Measurements from ENCODE around the gene VPS54. TPM values are rescaled to one million over a fixed set of nuclear protein-coding genes. Genes with fewer than 3 reads are reported as not detected.

The VPS54 gene
- 13.9 to 17.4 TPM (median 16.2 TPM) in 5 replicates for total RNA-seq (2022; extraction: Qiagen RNA extraction)

DNA sequence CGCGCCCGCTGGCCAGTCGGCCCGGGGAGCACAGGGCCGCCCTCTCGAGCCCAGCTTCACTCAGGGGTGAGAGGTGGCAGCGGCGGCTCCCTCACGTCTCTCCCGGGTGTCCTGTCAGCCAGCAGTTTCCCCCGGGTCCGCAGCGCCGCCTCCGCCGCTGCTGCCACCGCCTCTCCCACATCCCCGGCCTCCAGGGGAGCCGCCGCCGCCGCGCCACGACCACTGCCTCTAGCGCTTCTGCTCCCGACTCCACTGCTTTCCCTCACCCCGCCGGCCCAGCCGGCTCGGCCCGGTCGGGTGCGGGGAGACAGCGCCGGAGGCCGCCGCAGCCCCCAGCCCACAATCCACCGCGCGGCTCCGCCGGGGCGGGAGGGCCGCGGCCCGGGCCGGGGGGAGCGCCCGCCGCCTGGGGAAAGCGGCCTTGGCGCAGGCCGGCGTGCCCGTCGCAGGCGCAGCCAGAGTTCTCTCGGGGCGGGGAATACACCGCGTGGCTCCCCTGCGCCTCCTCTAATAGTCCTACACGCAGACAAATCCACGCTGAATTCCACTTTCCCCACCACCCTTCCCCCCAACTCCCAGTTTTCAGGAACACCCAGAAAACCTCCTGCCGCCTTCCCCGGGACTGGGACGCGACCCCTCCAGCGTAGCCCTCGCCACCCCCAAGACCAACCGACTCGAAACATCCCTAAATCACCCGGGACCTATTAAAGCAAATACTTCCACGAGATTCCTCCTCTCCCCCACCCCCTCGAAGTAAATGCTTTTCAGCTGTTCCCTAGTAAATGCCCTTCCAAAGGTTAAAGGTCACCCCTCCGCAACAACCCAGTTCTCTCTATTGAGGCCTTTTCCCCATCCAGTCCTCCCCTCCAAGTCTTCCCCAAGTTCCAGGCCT, at the start of gene VPS54:
VPS54 (minus strand) TSS at position 346 of the 892 bp plus-strand sequence. CDS start 35,429 bp downstream, outside the sequence.

Other genes with a start within 250 kb of the VPS54 start
- gene UGP2, start 177.5 kb downstream of the VPS54 start, total RNA-seq (2022; extraction: Qiagen RNA extraction): 101 to 114 TPM (median 112 TPM) in 5 replicates
- 1.0 to 1.8 TPM (median 1.4 TPM) in 5 replicates for gene PELI1, start 125.0 kb upstream of the VPS54 start, total RNA-seq (2022; extraction: Qiagen RNA extraction)

Data from A549 treated with dexamethasone at 1 μM for 4 hours (cell line).